ENCODE results near the gene DNMT1. TPM values are rescaled to one million over a fixed set of nuclear protein-coding genes. Genes with fewer than 3 reads are reported as not detected.
A peak's percentile ranks its signal among the peaks of the same experiment; 100 is the strongest.

DNMT1 gene
- total RNA-seq, 6 experiments from 2014 or later = 12.6 to 37.3 (median 24.4) TPM

DNA sequence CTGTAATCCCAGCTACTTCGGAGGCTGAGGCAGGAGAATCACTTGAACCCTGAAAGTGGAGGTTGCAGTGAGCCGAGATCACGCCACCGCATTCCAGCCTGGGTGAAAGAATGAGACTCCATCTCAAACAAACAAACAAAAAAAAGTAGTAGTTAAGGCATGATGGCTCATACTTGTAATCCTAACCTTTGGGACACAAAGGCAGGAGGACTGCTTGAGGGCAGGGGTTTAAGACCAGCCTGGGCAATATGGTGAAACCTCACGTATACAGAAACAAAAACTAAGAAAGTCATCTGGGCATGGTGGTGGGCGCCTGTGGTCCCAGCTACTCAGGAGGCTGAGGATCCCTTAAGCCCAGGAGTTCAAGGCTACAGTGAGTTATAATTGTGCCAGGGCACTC lies 1.8 kb downstream of the DNMT1 start:
- Histone ChIP-seq H3K4me3 (no peak overlapping the region), H3K27ac (no peak overlapping the region), H3K36me3 (no peaks in the 10 kb centered on the region), H3K4me1 (peaks cover 0 to 24% (median 5%) of the 10 kb centered on the region in 4 donors), H3K9me3 (no peaks in the 10 kb centered on the region), H3K27me3 (no peaks in the 10 kb centered on the region)
- ATAC-seq (no peak), DNase-seq (no peak)
- TF ChIP-seq, protein P1, sequence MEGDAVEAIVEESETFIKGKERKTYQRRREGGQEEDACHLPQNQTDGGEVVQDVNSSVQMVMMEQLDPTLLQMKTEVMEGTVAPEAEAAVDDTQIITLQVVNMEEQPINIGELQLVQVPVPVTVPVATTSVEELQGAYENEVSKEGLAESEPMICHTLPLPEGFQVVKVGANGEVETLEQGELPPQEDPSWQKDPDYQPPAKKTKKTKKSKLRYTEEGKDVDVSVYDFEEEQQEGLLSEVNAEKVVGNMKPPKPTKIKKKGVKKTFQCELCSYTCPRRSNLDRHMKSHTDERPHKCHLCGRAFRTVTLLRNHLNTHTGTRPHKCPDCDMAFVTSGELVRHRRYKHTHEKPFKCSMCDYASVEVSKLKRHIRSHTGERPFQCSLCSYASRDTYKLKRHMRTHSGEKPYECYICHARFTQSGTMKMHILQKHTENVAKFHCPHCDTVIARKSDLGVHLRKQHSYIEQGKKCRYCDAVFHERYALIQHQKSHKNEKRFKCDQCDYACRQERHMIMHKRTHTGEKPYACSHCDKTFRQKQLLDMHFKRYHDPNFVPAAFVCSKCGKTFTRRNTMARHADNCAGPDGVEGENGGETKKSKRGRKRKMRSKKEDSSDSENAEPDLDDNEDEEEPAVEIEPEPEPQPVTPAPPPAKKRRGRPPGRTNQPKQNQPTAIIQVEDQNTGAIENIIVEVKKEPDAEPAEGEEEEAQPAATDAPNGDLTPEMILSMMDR (IDR thresholded peaks at IDR 0.05) = no peak
- TF ChIP-seq POLR2A (IDR thresholded peaks at IDR 0.05) = no peak
- WGBS (ENCODE audit: insufficient coverage, low coverage, low lambda C conversion rate, missing lambda C conversion rate) = 80% methylated on average over 5 of the region's 6 CpGs
- intact Hi-C loops (cut with DNase I) = no loop called here

DNA sequence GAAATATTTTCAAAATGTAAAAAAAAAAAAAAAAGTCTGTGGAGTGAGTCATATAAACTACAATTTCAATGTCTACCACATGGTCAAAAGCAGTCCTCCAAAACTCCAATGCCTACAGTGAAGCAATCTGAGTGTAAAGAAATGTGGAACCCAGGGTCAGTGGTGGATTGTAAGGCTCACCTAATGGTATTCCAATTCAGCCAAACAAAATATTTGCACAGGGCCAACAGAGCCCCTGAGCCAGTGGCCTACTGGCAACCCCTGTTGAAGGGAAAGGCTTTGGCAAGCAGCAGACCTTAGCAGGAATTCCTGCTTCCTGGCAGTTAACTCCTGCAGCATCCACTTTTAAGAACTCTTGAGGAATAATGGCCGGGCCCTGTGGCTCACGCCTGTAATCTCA lies 3.4 kb downstream of the DNMT1 start:
- Histone ChIP-seq H3K4me1 (peaks cover 0 to 24% (median 5%) of the 10 kb centered on the region in 4 donors), H3K4me3 (no peak overlapping the region), H3K27me3 (no peaks in the 10 kb centered on the region), H3K27ac (peak overlapping the region in 1 of 3 donors; percentile 29), H3K9me3 (no peaks in the 10 kb centered on the region), H3K36me3 (peaks cover 0 to 2% (median 0%) of the 10 kb centered on the region in 4 donors)
- peak; percentile 66 to 74 (median 71) for ATAC-seq
- WGBS (ENCODE audit: insufficient coverage, low coverage, low lambda C conversion rate, missing lambda C conversion rate) = 48% methylated on average over 2 of the region's 2 CpGs
- TF ChIP-seq, protein P1 (IDR thresholded peaks at IDR 0.05) = no peak
- no peak for TF ChIP-seq POLR2A (IDR thresholded peaks at IDR 0.05)
- DNase-seq = peak; percentile 40 to 79 (median 71)
- intact Hi-C loops (cut with DNase I) = no loop called here

DNA sequence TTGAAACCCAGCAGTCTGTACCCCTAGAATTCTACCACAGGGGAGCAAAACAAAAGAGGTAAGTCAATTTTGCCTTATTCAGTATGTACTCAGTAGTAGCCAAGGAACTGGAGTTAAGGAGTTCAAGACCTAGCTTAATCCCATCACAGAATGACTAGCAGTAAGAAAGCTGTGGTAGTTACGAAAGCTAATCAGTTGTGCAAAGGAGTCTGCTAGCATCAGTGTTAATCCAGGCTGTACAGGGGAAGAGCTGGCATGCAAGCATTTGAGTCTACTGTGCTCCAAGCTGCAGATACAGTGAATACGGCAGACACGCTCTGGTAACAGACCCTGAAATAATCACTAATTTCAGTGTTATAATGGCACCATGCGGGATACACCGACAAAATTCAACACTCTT lies 4.7 kb downstream of the DNMT1 start:
- no peak overlapping the region for H3K4me3 ChIP-seq
- DNase-seq (no peak), ATAC-seq (no peak)
- peaks cover 0 to 24% (median 5%) of the 10 kb centered on the region in 4 donors for H3K4me1 ChIP-seq
- intact Hi-C loops (cut with DNase I) = no loop called here
- no peaks in the 10 kb centered on the region for H3K9me3 ChIP-seq
- no peak overlapping the region for H3K27ac ChIP-seq
- TF ChIP-seq, protein P1 (IDR thresholded peaks at IDR 0.05) = no peak
- no peak for TF ChIP-seq POLR2A (IDR thresholded peaks at IDR 0.05)
- 97% methylated on average over 4 of the region's 5 CpGs for WGBS (ENCODE audit: insufficient coverage, low coverage, low lambda C conversion rate, missing lambda C conversion rate)
- no peaks in the 10 kb centered on the region for H3K27me3 ChIP-seq
- H3K36me3 ChIP-seq = peaks cover 0 to 2% (median 0%) of the 10 kb centered on the region in 4 donors

DNA sequence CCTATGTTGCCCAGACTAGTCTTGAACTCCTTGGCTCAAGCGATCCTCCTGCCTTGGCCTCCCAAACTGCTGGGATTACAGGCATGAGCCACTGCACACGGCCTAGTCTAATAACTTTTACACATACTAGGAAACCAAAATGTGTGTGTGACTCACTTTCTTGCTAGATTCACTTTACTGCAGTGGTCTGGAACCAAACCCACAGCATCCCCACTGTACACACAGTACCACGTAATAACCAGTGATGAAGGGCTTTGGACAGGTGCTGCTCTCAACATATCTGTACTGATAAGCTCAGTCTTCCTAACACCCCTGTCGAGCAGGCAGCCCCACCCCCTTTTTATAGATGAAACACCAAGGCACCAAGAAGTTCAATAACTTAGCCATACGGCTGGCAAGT lies 5.1 kb downstream of the DNMT1 start:
- H3K36me3 ChIP-seq = peaks cover 0 to 2% (median 0%) of the 10 kb centered on the region in 4 donors
- 87% methylated on average over 5 of the region's 5 CpGs for WGBS (ENCODE audit: insufficient coverage, low coverage, low lambda C conversion rate, missing lambda C conversion rate)
- no peak for DNase-seq
- H3K27me3 ChIP-seq = no peaks in the 10 kb centered on the region
- H3K4me1 ChIP-seq = peaks cover 0 to 24% (median 5%) of the 10 kb centered on the region in 4 donors
- intact Hi-C loops (cut with DNase I) = loop anchor here in 1 of 2 donors (10.0 kb wide), 1 partner anchor 65 kb away; the partner anchor contains the start of gene MRPL4
- TF ChIP-seq, protein P1 (IDR thresholded peaks at IDR 0.05) = no peak
- TF ChIP-seq POLR2A (IDR thresholded peaks at IDR 0.05) = no peak
- no peak for ATAC-seq
- no peak overlapping the region for H3K27ac ChIP-seq
- no peaks in the 10 kb centered on the region for H3K9me3 ChIP-seq
- H3K4me3 ChIP-seq = no peak overlapping the region

Data from right lobe of liver (tissue), 6 donors.